OCI-LY3 (cell line): ENCODE measurements around the gene AMBRA1.

Source experiments
- CTCF ChIP-seq: fragments of 200-600, 300-600 bp; sonication (generic); IDR thresholded peaks from 2 replicates; pipeline ENCODE4 v1.5.1; 2014; ENCODE audit warnings: antibody characterized with exemption, low read length, low read depth
- EZH2phosphoT487 ChIP-seq: fragments of 200-600 bp; shearing (Covaris generic); IDR thresholded peaks from 2 replicates; pipeline ENCODE4 v1.6.1; 2018; ENCODE audit warnings: antibody characterized with exemption, mixed run types, low read depth

GRCh38 chr11:46554213-46555147 is 39.3 kb downstream of the AMBRA1 start:
- no peak for TF ChIP-seq EZH2phosphoT487
- TF ChIP-seq CTCF, result no peak
